ENCODE data around the gene ASB7.

DNA sequence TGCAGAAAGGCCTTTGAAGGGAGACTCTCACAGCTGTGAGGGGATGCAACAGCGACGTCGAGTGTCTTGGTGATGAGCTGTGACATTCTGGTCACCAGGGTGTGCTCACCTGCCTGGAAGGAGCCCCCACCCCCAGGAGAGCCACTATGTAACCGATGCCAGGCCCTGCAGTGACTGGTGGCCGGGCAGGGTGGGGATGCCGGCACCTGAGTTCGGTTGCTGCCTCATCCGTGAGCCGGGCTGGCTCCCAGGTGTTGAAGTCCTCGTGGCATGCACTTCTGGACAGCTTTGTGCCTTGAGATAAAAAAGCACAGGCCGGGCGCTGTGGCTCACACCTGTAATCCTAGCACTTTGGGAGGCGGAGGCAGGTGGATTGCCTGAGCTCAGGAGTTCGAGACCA, 56.5 kb downstream of the ASB7 start:
- TF ChIP-seq, protein P1, sequence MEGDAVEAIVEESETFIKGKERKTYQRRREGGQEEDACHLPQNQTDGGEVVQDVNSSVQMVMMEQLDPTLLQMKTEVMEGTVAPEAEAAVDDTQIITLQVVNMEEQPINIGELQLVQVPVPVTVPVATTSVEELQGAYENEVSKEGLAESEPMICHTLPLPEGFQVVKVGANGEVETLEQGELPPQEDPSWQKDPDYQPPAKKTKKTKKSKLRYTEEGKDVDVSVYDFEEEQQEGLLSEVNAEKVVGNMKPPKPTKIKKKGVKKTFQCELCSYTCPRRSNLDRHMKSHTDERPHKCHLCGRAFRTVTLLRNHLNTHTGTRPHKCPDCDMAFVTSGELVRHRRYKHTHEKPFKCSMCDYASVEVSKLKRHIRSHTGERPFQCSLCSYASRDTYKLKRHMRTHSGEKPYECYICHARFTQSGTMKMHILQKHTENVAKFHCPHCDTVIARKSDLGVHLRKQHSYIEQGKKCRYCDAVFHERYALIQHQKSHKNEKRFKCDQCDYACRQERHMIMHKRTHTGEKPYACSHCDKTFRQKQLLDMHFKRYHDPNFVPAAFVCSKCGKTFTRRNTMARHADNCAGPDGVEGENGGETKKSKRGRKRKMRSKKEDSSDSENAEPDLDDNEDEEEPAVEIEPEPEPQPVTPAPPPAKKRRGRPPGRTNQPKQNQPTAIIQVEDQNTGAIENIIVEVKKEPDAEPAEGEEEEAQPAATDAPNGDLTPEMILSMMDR (conservative IDR thresholded peaks at IDR 0.05): no peak
- no peak for TF ChIP-seq ZFX (IDR thresholded peaks at IDR 0.05)
